SK-N-SH (cell line): ENCODE results near the gene STAT1. TPM values are rescaled to one million over a fixed set of nuclear protein-coding genes. Genes with fewer than 3 reads are reported as not detected.

ENCODE experiments used
- CTCF ChIA-PET: fragments of 300-600, 350-600 bp; formaldehyde crosslinking; extraction: SDS; loops from one replicate; lab custom pipeline; 2021; lab: Yijun Ruan, JAX
- POLR2A ChIA-PET: fragments of 350-600 bp; sonication (Branson Sonifier 250); formaldehyde crosslinking; extraction: SDS; loops from one replicate; lab custom pipeline; 2020; ENCODE audit warnings: antibody characterized with exemption, inconsistent platforms; lab: Yijun Ruan, JAX
- DNase-seq: peaks from one replicate; pipeline ENCODE4 v3.0.0; 2012
- H2AFZ ChIP-seq: fragments of 200-600 bp; sonication (generic); 2 replicates; pipeline ENCODE4 v1.8.1; 2016; ENCODE audit warnings: antibody characterized with exemption, mild to moderate bottlenecking, low read depth
- H3F3A ChIP-seq: fragments of 200-600 bp; sonication (generic); replicated peaks from 2 replicates; pipeline ENCODE3; 2016; ENCODE audit warnings: antibody characterized with exemption, mild to moderate bottlenecking; ENCODE audit not compliant: insufficient read depth
- H3K27ac ChIP-seq, 2 experiments: fragments of 200-500 bp in 1 of 2; fragments of 200-600 bp in 1 of 2; sonication (Bioruptor generic) in 1 of 2; sonication (generic), shearing (Covaris generic) in 1 of 2; 2 replicates each; pipeline versions ENCODE4 v1.5.1 to v1.6.1; 2014 to 2016; ENCODE audit warnings: low read depth in 2 of 2, inconsistent platforms in 1 of 2, low read length in 1 of 2, mild to moderate bottlenecking in 1 of 2, mixed read lengths in 1 of 2
- H3K27me3 ChIP-seq: fragments of 200-600 bp; sonication (generic), shearing (Covaris generic); 2 replicates; pipeline ENCODE4 v1.6.1; 2016; ENCODE audit warnings: mixed run types; ENCODE audit not compliant: insufficient read depth
- H3K36me3 ChIP-seq, 2 experiments: fragments of 200-500 bp in 1 of 2; fragments of 200-600 bp in 1 of 2; sonication (Bioruptor generic) in 1 of 2; sonication (generic) in 1 of 2; replicated peaks in 1 of 2; 2 replicates each; pipeline versions ENCODE3 to v1.5.1; 2014 to 2016; ENCODE audit warnings: low read length in 1 of 2, mild to moderate bottlenecking in 1 of 2; ENCODE audit not compliant: insufficient read depth in 2 of 2, control insufficient read depth in 1 of 2
- H3K4me1 ChIP-seq, 2 experiments: fragments of 200-500 bp in 1 of 2; fragments of 200-600 bp in 1 of 2; sonication (Bioruptor generic) in 1 of 2; sonication (generic), shearing (Covaris generic) in 1 of 2; 2 replicates each; pipeline versions ENCODE4 v1.5.1 to v1.6.1; 2014 to 2016; ENCODE audit warnings: low read depth in 1 of 2, low read length in 1 of 2, mixed run types in 1 of 2; ENCODE audit not compliant: insufficient read depth in 2 of 2, control insufficient read depth in 1 of 2
- H3K4me2 ChIP-seq: fragments of 200-600 bp; sonication (generic), shearing (Covaris generic); 2 replicates; pipeline ENCODE4 v1.6.1; 2017; ENCODE audit warnings: mixed run types
- H3K4me3 ChIP-seq, 2 experiments: fragments of 200-500 bp in 1 of 2; fragments of 200-600 bp in 1 of 2; sonication (Bioruptor generic) in 1 of 2; sonication (generic), shearing (Covaris generic) in 1 of 2; 2 replicates each; pipeline versions ENCODE4 v1.5.1 to v1.8.1; 2014 to 2016; ENCODE audit warnings: low read depth in 2 of 2, inconsistent platforms in 1 of 2, low read length in 1 of 2, mild to moderate bottlenecking in 1 of 2, mixed read lengths in 1 of 2, moderate library complexity in 1 of 2
- H3K79me2 ChIP-seq: fragments of 200-600 bp; sonication (generic); 2 replicates; pipeline ENCODE4 v1.8.1; 2017; ENCODE audit warnings: mild to moderate bottlenecking; ENCODE audit not compliant: insufficient read depth
- H3K9ac ChIP-seq: fragments of 200-600 bp; sonication (generic); 2 replicates; pipeline ENCODE4 v1.6.1; 2017; ENCODE audit warnings: mixed run types
- H3K9me2 ChIP-seq: fragments of 200-600 bp; sonication (generic); 2 replicates; pipeline ENCODE4 v1.6.1; 2017; ENCODE audit warnings: mixed run types
- H3K9me3 ChIP-seq: fragments of 200-600 bp; sonication (generic); 2 replicates; pipeline ENCODE4 v1.6.1; 2017; ENCODE audit warnings: mixed run types, mild to moderate bottlenecking, moderate library complexity
- H4K20me1 ChIP-seq: fragments of 200-600 bp; sonication (generic); 2 replicates; pipeline ENCODE4 v1.6.1; 2017; ENCODE audit warnings: mild to moderate bottlenecking, mixed run types; ENCODE audit not compliant: insufficient read depth
- CHD2 ChIP-seq: fragments of 150-350 bp; IDR thresholded peaks from 2 replicates; pipeline ENCODE4 v1.6.1; 2018; ENCODE audit warnings: low read length; ENCODE audit not compliant: partially characterized antibody
- ELF1 ChIP-seq: IDR thresholded peaks from 2 replicates; pipeline ENCODE4 v1.4.0; 2012
- EZH2phosphoT487 ChIP-seq: fragments of 200-600 bp; sonication (generic); IDR thresholded peaks from 2 replicates; pipeline ENCODE4 v1.6.1; 2017; ENCODE audit warnings: low read depth, mixed run types, mild to moderate bottlenecking, antibody characterized with exemption, moderate library complexity, borderline replicate concordance
- GABPA ChIP-seq: IDR thresholded peaks from 2 replicates; pipeline ENCODE4 v1.4.0; 2012; ENCODE audit warnings: low read depth, mild to moderate bottlenecking
- JUND ChIP-seq: IDR thresholded peaks from 2 replicates; pipeline ENCODE4 v1.4.0; 2012
- MAX ChIP-seq: IDR thresholded peaks from 2 replicates; pipeline ENCODE4 v1.4.0; 2012; ENCODE audit warnings: low read depth
- MXI1 ChIP-seq: IDR thresholded peaks from 2 replicates; pipeline ENCODE4 v1.6.1; 2012; ENCODE audit warnings: mild to moderate bottlenecking, low read depth, low read length, improper control_type of control experiment
- NRF1 ChIP-seq: IDR thresholded peaks from 2 replicates; pipeline ENCODE4 v1.6.1; 2012; ENCODE audit warnings: low read depth, mild to moderate bottlenecking, low read length
- PBX3 ChIP-seq: IDR thresholded peaks from 2 replicates; pipeline ENCODE4; 2012
- RFX5 ChIP-seq: IDR thresholded peaks from 2 replicates; pipeline ENCODE4 v1.6.1; 2012; ENCODE audit warnings: mild to moderate bottlenecking, improper control_type of control experiment, low read length
- RXRA ChIP-seq: IDR thresholded peaks from 2 replicates; pipeline ENCODE4 v1.4.0; 2012; ENCODE audit warnings: low read depth, mild to moderate bottlenecking, borderline replicate concordance
- SIN3A ChIP-seq: IDR thresholded peaks from 2 replicates; pipeline ENCODE4 v1.6.1; 2012; ENCODE audit warnings: low read depth, mild to moderate bottlenecking, low read length, moderate library complexity, borderline replicate concordance
- SMC3 ChIP-seq: IDR thresholded peaks from 2 replicates; pipeline ENCODE4 v1.6.1; 2012; ENCODE audit warnings: low read depth, low read length, improper control_type of control experiment
- TCF12 ChIP-seq: IDR thresholded peaks from 2 replicates; pipeline ENCODE4 v1.4.0; 2012
- USF1 ChIP-seq: IDR thresholded peaks from 2 replicates; pipeline ENCODE4 v1.4.0; 2012; ENCODE audit warnings: low read depth, borderline replicate concordance
- USF2 ChIP-seq: fragments of 150-350 bp; IDR thresholded peaks from 2 replicates; pipeline ENCODE4 v1.6.1; 2017; ENCODE audit warnings: antibody characterized with exemption, low read length, low read depth, borderline replicate concordance
- YY1 ChIP-seq: IDR thresholded peaks from 2 replicates; pipeline ENCODE4 v1.4.0; 2012; ENCODE audit warnings: low read depth, mild to moderate bottlenecking
- WGBS: methylation state at CpG from one replicate; pipeline ENCODE4 v1.1.6; 2017; ENCODE audit warnings: low lambda C conversion rate; 5-methylcytosine and 5-hydroxymethylcytosine counted together
- polyA plus RNA-seq, 3 experiments: library from polyadenylated mRNA; depleted of rRNA; stranded (reverse); fragments of >200 nt; gene quantifications; 2 replicates each; pipeline ENCODE4 v1.2.3, GENCODE V29; 2012
- TF ChIP-seq, protein P1 (sequence below): IDR thresholded peaks from 2 replicates; pipeline ENCODE4 v1.6.1; 2012; ENCODE audit warnings: mild to moderate bottlenecking, low read depth, low read length, moderate library complexity
- TF ChIP-seq, protein P2 (sequence below): IDR thresholded peaks from 2 replicates; pipeline ENCODE4 v1.4.0; 2012; ENCODE audit warnings: low read depth, borderline replicate concordance
- TF ChIP-seq, protein P3 (sequence below): fragments of 150-350 bp; IDR thresholded peaks from 2 replicates; pipeline ENCODE4 v1.6.1; 2016; ENCODE audit warnings: mild to moderate bottlenecking, low read depth, low read length
- TF ChIP-seq, protein P4 (sequence below): fragments of 200-600 bp; sonication (generic); IDR thresholded peaks from 2 replicates; pipeline ENCODE4 v1.6.1; 2017; ENCODE audit warnings: antibody characterized with exemption, mild to moderate bottlenecking, moderate library complexity

Gene STAT1
- polyA plus RNA-seq, 1 of the 3 experiments (the other 2 are of a cell fraction) = 22.1 TPM

- no peaks in the 10 kb centered on the region for H3K27me3 ChIP-seq
- 97% methylated on average over 5 of the region's 5 CpGs for WGBS
- H4K20me1 ChIP-seq = no peaks in the 10 kb centered on the region
- no peaks in the 10 kb centered on the region for H3K9me3 ChIP-seq
- H3K4me2 ChIP-seq = no peak overlapping the region
- H3K4me3 ChIP-seq = no peak overlapping the region
- no peaks in the 10 kb centered on the region for H3K4me1 ChIP-seq
- ChIA-PET CTCF (interaction anchor here (0.6 to 2.0 kb wide), 11 partner anchors 9 to 37 kb away, joined by 3 to 10 read pairs (median 4); no protein-coding TSS in a partner anchor), POLR2A (no interaction called here)
- H2AFZ ChIP-seq = no peak overlapping the region
- H3F3A ChIP-seq = no peaks in the 10 kb centered on the region
- no peak overlapping the region for H3K27ac ChIP-seq
- peak; percentile 66 for DNase-seq
- no peaks in the 10 kb centered on the region for H3K79me2 ChIP-seq
- no peak overlapping the region for H3K9ac ChIP-seq
- peaks cover 86 to 90% of the 10 kb centered on the region in 2 experiments for H3K36me3 ChIP-seq
- H3K9me2 ChIP-seq = no peaks in the 10 kb centered on the region
- TF ChIP-seq EZH2phosphoT487 (no peak), JUND (no peak), SIN3A (no peak), SMC3 (peak; percentile 37), USF2 (no peak), USF1 (no peak), MAX (no peak), YY1 (no peak), MXI1 (no peak), ELF1 (no peak), NRF1 (no peak), PBX3 (no peak), TCF12 (no peak), RXRA (no peak), GABPA (no peak), CHD2 (no peak), RFX5 (no peak)
- TF ChIP-seq, protein P1, sequence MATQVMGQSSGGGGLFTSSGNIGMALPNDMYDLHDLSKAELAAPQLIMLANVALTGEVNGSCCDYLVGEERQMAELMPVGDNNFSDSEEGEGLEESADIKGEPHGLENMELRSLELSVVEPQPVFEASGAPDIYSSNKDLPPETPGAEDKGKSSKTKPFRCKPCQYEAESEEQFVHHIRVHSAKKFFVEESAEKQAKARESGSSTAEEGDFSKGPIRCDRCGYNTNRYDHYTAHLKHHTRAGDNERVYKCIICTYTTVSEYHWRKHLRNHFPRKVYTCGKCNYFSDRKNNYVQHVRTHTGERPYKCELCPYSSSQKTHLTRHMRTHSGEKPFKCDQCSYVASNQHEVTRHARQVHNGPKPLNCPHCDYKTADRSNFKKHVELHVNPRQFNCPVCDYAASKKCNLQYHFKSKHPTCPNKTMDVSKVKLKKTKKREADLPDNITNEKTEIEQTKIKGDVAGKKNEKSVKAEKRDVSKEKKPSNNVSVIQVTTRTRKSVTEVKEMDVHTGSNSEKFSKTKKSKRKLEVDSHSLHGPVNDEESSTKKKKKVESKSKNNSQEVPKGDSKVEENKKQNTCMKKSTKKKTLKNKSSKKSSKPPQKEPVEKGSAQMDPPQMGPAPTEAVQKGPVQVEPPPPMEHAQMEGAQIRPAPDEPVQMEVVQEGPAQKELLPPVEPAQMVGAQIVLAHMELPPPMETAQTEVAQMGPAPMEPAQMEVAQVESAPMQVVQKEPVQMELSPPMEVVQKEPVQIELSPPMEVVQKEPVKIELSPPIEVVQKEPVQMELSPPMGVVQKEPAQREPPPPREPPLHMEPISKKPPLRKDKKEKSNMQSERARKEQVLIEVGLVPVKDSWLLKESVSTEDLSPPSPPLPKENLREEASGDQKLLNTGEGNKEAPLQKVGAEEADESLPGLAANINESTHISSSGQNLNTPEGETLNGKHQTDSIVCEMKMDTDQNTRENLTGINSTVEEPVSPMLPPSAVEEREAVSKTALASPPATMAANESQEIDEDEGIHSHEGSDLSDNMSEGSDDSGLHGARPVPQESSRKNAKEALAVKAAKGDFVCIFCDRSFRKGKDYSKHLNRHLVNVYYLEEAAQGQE = no peak
- TF ChIP-seq, protein P2, sequence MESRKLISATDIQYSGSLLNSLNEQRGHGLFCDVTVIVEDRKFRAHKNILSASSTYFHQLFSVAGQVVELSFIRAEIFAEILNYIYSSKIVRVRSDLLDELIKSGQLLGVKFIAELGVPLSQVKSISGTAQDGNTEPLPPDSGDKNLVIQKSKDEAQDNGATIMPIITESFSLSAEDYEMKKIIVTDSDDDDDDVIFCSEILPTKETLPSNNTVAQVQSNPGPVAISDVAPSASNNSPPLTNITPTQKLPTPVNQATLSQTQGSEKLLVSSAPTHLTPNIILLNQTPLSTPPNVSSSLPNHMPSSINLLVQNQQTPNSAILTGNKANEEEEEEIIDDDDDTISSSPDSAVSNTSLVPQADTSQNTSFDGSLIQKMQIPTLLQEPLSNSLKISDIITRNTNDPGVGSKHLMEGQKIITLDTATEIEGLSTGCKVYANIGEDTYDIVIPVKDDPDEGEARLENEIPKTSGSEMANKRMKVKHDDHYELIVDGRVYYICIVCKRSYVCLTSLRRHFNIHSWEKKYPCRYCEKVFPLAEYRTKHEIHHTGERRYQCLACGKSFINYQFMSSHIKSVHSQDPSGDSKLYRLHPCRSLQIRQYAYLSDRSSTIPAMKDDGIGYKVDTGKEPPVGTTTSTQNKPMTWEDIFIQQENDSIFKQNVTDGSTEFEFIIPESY = no peak
- TF ChIP-seq, protein P3, sequence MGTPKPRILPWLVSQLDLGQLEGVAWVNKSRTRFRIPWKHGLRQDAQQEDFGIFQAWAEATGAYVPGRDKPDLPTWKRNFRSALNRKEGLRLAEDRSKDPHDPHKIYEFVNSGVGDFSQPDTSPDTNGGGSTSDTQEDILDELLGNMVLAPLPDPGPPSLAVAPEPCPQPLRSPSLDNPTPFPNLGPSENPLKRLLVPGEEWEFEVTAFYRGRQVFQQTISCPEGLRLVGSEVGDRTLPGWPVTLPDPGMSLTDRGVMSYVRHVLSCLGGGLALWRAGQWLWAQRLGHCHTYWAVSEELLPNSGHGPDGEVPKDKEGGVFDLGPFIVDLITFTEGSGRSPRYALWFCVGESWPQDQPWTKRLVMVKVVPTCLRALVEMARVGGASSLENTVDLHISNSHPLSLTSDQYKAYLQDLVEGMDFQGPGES = no peak
- TF ChIP-seq, protein P4, sequence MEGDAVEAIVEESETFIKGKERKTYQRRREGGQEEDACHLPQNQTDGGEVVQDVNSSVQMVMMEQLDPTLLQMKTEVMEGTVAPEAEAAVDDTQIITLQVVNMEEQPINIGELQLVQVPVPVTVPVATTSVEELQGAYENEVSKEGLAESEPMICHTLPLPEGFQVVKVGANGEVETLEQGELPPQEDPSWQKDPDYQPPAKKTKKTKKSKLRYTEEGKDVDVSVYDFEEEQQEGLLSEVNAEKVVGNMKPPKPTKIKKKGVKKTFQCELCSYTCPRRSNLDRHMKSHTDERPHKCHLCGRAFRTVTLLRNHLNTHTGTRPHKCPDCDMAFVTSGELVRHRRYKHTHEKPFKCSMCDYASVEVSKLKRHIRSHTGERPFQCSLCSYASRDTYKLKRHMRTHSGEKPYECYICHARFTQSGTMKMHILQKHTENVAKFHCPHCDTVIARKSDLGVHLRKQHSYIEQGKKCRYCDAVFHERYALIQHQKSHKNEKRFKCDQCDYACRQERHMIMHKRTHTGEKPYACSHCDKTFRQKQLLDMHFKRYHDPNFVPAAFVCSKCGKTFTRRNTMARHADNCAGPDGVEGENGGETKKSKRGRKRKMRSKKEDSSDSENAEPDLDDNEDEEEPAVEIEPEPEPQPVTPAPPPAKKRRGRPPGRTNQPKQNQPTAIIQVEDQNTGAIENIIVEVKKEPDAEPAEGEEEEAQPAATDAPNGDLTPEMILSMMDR = peak; percentile 69
Measured at GRCh38 chr2:190996338-190996946, 17.5 kb downstream of the STAT1 start.
